Breast epithelium (tissue), 3 donors: Measurements from ENCODE around the gene PEAK1.
"Not testable (repeated sequence)": the region's sequence is repeated elsewhere in the genome, so short reads cannot be mapped to it uniquely, and the experiment has no call there.

Source experiments
- POLR2A ChIP-seq: fragments of 450-650 bp; IDR thresholded peaks from one replicate; pipeline ENCODE4 v1.6.1; 2016; ENCODE audit warnings: antibody characterized with exemption, mild to moderate bottlenecking, moderate library complexity
- POLR2AphosphoS5 ChIP-seq, 3 donors: sonication (generic); formaldehyde crosslinking; IDR thresholded peaks; one replicate each; pipeline ENCODE4 v1.6.1; 2017; ENCODE audit warnings: antibody characterized with exemption in 3 of 3

- not testable (repeated sequence) for TF ChIP-seq POLR2AphosphoS5 (IDR thresholded peaks at IDR 0.05); POLR2A
Measured at GRCh38 chr15:77156000-77156399, 263.9 kb downstream of the PEAK1 start.
